CD4-positive, alpha-beta T cell treated with Interferon alpha-2 for 1 hour (primary cell): ENCODE data around the gene KRTAP12-2.
"Not testable (repeated sequence)": the region's sequence is repeated elsewhere in the genome, so short reads cannot be mapped to it uniquely, and the experiment has no call there.

Experiments used
- DNase-seq, 2 donors: peaks; one replicate each; pipeline ENCODE4 v3.0.0-alpha.2; 2020 to 2022

KRTAP12-2 gene

DNA sequence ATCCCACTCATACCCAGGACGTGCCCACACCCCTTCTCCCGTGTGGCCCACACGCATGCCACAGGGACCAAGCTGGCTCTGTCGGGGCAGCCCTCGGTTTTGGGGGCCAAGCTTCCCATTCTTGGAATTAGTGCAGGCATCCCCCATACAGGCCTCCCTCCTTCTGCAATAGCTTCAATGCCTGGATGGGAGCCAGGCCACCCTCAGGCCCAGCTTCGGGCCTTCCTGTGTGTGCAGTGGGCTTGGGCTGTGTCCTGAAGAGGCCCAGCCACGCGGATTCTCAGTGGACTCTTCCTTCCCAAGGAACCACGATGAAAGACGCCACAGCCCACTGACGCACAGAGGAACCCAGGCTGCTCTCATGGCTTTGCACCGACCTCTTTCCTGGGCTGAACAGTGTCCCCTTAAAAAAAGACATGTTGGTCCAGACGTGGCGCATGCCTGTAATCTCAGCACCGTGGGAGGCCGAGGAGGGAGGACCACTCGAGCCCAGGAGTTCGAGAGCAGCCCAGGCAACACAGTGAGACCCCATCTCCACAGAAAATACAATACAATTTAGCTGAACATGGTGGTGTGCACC is 17.1 kb downstream of the KRTAP12-2 start:
- DNase-seq, result no peak

DNA sequence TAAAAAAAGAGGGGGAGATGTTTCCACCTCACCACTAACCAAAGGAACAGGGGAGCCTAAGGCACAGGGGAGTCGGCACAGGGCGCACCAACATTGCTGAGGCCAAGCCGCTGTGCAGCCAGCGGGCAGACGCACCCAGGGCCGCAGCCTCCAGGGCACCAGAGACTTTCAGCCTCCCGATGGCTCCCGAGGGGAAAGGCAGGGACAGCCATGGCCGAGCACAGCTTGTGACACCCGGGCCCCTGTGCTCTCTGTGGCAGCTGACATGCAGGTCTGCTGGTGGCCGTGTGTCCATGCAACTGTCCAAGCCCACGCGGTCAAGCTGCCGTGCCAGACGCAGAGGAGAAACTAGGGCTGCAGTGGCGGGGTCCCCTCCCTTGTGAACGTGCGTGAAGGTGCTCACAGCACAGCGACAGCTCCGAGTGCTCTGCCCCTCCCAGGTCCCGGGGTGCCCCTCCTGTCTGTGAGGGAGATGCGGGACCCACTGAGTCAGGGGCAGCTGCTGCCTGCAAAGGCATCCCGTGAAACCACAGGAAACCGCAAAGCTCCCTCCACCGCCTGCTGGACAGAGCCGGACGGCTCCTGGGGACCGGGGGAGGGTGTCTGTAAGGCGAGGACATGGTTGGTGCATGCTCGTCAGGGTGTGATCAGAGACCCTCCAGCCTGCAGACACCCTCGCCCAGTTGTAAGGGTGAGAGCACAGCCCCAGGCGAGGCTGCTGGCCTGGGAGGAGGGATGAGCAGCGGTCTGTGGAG is 18.0 kb downstream of the KRTAP12-2 start:
- DNase-seq, result no peak

DNA sequence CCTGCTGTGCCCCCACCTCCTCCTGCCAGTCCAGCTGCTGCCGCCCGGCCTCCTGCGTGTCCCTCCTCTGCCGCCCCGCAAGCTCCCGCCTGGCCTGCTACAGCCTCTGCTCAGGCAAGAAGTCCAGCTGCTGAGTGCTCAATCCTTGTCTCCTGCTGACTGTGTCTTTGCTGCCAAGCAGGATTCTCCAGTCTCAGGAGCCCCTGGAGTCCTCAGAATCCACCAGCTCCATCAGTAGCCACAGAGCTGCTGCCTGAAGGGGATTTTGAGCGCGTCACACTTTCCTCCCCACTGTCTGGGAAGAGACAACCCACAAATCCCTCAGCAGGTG is 19.5 kb downstream of the KRTAP12-2 start:
- DNase-seq, result no peak

DNA sequence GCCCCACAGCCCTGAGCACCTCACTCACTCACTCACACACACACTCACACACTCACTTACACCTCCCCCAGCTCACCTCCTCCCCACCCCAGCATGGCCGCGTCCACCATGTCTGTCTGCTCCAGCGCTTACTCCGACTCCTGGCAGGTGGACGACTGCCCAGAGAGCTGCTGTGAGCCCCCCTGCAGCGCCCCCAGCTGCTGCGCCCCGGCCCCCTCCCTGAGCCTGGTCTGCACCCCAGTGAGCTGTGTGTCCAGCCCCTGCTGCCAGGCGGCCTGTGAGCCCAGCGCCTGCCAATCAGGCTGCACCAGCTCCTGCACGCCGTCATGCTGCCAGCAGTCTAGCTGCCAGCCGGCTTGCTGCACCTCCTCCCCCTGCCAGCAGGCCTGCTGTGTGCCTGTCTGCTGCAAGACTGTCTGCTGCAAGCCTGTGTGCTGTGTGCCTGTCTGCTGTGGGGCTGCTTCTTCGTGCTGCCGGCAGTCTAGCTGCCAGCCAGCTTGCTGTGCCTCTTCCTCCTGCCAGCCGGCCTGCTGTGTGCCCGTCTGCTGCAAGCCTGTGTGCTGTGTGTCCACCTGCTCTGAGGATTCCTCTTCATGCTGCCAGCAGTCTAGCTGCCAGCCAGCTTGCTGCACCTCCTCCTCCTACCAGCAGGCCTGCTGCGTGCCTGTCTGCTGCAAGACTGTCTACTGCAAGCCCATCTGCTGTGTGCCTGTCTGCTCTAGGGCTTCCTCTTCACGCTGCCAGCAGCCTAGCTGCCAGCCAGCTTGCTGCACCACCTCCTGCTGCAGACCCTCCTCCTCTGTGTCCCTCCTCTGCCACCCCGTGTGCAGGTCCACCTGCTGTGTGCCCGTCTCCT is 20.1 kb downstream of the KRTAP12-2 start, which contains the start of gene KRTAP10-11:
Gene KRTAP10-11 (plus strand): TSS at position 49 of the 856 bp plus-strand sequence. CDS start 45 bp downstream, at position 94.
- not testable (repeated sequence) for DNase-seq

DNA sequence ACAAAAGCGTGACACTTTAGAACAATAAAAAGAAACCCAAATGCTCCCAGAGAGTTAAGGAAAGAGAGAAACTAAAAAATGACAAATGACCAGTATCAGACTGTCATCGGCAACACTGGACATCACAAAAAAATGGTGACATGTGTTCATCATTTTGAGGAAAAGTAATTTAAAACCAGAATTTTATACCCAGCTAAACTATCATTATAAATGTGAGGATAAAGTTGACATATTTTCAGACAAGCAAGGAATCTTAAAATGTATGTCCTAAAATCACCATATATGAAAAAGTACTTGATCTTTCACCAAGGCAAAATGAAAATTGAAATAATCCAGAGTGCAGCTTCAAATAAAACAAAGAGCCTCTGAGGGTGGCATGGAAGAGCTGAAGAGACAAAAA is 21.8 kb downstream of the KRTAP12-2 start:
- no peak for DNase-seq

DNA sequence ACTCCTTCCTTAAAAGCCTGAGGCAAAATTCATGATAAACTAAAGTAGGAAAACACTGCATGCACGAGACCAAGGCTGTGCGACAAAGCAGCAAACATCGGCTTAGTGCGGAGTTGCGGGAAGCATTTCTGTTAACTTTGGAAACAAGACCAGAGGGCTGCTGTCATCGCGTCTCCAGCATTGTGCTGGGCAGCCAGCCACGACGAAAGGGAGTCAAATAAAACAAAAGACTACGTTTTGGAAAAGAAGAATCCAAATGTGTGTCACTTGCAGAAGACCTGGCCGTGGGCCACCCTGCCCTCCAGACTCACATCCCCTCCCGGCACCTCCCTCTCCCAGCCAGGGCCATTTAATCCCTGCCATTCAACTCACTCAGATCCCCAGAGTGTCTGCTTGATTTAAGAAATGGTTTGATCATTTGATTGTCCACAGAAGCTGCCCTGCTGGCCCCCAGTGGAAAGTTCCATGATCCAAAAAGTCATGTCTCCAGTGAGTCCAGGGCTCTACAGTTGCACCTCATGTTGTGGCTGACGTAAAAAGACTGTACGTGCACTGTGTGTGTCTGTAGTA is 22.9 kb downstream of the KRTAP12-2 start:
- no peak for DNase-seq

DNA sequence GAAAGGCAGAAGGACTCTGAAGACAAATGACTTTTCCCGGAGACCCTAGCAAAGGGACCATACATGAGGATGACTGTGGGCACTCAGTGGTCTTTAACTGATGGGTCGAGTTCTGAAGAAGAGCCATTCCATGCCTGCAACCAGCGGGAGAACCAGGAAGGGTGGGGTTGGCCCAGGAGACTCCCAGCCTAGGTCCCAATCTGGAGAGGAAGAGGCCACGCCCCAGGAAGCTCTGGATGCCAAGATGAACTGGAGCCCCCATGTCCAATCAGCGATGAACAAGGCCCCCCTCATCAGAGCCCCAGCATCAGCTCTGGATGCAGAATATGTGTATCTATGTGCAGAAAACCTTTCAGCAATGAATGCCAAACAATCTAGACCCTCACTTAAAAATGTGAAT is 26.0 kb downstream of the KRTAP12-2 start:
- no peak for DNase-seq

DNA sequence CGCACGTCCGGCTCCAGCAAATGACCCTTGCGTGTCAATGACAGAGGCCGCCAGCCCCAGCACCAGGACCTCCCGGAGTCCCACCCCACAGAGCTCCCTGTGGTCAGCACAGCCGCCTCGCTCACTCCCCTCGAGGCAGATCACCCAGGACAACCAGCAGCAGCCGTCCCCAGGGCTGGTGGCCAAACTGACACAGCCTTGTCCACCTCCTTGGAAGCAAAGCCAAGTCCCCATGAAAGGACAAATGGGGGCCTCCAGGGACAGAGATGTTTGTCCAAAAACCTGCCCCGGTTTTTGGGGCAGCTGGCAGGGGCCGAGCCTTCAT is 27.4 kb downstream of the KRTAP12-2 start:
- DNase-seq, result no peak

DNA sequence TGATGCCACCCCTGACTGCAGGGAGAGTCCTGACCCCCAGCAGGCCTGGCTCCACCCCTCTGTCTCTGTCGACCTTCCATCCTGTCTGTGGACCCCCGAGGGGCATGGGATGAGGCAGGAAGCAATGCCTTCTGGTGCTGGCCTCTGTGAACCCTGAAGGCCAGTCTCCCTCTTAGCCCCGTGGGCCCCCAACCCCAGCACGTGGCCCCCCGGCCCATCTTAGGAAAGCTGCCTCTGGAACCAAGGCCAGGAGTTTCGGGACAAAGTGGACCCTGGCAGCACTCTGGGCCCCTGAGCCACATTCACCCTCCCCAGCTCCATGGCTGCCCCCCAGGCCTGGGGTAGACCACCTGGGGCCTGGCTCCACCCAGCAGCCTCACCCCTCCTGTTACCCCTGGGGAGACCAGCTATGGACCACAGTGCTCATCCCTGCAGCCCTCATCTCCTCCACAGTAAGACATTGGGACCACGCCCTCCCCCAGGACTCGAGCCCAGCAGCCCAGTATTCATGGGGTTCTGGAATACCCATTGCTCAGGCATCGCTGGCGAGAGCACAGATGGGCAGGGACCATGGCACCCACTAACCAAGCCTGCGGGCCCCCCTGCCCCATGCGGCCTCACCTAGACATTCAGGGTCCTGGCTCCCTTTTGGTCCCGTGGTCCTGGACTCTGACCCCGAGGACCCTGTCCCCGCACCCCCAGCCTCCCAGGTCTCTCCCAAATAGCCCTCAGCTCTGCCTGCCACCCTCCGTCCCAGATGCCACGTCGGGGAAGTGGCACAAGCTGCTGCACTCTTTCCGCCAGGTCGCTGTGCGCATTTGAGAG is 28.0 kb downstream of the KRTAP12-2 start:
- not testable (repeated sequence) for DNase-seq

DNA sequence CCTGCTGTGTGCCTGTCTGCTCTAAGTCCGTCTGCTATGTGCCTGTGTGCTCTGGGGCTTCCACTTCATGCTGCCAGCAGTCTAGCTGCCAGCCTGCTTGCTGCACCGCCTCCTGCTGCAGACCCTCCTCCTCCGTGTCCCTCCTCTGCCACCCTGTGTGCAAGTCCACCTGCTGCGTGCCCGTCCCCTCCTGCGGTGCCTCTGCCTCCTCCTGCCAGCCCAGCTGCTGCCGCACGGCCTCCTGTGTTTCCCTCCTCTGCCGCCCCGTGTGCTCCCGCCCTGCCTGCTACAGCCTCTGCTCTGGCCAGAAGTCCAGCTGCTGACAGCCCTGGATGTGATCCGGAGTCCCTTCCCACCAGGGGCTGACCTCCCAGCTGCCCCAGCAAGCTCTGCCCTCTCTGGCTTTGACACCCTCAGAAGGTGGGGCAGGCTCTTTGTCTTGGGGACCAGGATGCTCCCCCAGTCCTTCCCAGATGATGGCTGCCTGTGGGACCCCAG is 28.8 kb downstream of the KRTAP12-2 start:
- DNase-seq, result not testable (repeated sequence)

DNA sequence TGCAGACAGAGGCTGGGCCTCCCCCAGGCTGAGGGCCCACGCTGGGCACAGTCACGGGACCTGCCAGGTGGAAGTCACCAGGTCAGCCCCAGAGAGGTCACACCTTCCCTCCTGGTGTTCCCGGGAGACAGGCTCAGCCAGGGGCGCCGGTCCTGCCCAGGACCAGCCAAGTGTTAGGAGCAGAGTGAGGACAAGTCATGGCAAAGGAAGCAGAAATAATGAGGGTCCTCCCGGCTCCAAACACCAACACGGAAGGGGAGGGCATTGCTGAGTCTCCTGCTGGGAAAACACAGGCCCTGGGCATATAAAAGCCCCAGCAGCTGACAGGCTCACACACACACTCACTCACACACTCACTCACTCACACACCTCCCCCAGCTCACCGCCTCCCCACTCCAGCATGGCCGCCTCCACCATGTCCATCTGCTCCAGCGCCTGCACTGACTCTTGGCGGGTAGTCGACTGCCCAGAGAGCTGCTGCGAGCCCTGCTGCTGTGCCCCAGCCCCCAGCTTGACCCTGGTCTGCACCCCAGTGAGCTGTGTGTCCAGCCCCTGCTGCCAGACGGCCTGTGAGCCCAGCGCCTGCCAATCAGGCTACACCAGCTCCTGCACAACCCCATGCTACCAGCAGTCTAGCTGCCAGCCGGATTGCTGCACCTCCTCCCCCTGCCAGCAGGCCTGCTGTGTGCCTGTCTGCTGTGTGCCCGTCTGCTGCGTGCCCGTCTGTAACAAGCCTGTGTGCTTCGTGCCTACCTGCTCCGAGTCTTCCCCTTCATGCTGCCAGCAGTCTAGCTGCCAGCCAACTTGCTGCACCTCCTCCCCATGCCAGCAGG is 29.5 kb downstream of the KRTAP12-2 start, which contains the start of gene KRTAP10-10:
Gene KRTAP10-10 (plus strand): TSS at position 339 of the 833 bp plus-strand sequence. CDS start 62 bp downstream, at position 401.
- no peak for DNase-seq

DNA sequence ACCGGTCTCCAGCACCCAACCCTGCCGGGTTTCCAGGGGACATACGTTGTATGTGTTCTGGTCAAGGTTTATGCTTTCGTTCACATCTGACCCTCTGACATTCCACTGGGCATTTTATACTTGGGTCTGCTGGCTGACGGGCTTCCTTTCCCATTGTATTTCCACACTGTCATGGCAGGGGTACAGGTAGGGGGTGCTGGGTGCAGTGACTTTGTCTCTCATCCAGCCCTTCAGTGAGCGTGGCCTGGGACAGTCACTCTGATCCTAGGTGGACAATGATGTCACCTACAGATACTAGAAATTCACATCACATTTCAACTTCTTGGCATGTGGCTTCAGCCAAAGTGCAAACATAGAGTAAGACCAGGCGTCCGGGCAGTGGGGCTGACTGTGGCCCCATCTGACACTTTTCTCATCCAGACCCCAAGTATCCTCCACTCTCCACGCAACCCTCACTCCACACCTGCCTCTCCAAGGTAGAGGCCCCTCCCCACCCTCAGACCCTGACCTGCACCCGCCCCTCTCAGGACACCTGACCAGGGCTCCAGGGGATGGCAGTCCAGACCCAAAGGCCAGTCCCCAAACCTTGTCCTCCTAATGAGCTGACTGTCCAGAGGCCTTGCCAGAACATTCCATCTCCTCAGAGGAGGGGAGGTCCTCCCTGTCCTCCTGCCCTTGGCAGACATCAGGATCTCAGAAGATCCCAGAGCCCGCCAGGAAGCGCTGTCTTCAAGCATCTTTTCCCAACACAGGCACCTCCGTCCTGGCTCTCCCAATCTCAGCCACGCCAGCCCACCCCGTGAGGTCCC is 30.3 kb downstream of the KRTAP12-2 start:
- no peak for DNase-seq

DNA sequence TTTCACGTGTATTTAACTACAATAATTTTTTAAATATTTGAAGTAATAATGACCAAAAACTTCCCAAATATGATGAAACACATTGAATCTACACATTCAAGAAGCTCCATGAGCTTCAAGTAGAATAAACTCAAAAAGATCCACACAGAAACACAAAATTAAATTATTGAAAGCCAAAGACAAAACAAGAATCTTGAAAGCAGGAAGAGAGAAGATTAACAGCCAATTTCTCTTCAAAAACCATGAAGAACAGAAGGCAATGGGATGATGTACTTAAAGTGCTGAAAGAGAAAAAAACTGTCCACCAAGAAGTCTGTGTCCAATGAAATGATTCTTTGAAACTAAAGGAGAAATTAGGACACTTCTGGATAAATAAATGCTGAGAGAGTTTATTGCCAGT is 34.7 kb downstream of the KRTAP12-2 start:
- DNase-seq, result no peak

DNA sequence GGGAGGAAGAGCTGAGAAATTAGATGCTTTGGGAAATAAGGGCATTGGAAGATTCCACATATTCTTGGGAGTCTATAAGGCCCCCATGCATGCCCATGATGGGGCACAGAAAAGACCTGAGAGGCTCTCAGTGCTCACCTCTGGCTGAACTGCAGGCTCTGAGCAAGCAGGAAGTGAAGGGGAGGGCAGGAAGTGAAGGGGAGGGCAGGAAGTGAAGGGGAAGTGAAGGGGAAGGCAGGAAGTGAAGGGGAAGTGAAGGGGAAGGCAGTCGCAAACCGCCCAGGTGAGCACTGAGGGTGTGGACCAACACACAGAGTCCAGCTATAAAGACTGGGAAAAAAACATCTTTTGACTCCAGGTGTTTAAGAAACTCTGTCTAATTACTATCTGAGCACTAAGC is 36.3 kb downstream of the KRTAP12-2 start:
- peak in 1 of 2 donors; percentile 17 for DNase-seq

DNA sequence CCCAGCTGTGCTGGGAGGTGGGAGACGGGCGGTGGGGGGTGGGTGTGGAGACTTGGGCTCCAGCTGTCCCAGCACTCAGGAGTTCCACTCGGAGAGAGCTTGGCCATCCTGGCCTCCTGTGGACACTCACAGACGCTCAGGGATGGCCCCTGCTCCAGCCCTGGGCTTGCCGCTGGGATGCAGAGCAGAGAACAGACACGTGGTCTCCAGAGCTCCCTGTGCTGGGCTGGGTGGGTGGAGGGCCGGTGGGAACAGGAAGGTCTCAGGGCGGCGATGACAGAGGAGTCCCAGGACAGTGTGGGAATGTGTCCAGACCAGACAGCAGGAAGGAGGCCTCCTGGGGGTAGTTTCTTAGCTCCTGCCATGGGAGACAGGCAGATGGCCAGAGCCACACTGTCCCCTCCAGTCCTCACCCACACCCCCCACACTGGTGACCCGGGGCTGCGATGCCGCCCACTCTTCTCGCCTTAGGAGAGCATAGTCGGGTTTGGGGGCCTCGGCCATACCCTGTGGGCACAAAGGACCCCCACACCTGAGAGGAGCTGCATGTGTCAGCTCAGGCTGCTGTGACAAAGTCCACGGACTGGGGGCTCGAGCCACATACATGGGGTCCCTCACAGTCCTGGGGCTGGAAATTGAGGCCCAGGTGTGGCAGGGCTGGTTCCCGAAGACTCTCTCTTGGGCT is 37.9 kb downstream of the KRTAP12-2 start:
- no peak for DNase-seq

DNA sequence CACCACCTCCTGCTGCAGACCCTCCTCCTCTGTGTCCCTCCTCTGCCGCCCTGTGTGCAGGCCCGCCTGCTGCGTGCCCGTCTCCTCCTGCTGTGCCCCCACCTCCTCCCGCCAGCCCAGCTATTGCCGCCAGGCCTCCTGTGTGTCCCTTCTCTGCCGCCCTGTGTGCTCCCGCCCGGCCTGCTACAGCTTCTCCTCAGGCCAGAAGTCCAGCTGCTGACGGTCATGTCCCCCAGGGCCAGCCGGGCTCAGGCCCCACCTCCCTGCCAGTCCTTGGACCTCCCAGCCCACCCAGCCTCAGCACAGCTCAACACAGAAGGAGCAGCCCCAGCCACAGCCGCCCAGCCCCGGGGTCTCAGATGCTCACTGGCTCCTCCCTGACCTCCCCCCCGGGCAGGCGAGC is 38.9 kb downstream of the KRTAP12-2 start:
- DNase-seq, result not testable (repeated sequence)

DNA sequence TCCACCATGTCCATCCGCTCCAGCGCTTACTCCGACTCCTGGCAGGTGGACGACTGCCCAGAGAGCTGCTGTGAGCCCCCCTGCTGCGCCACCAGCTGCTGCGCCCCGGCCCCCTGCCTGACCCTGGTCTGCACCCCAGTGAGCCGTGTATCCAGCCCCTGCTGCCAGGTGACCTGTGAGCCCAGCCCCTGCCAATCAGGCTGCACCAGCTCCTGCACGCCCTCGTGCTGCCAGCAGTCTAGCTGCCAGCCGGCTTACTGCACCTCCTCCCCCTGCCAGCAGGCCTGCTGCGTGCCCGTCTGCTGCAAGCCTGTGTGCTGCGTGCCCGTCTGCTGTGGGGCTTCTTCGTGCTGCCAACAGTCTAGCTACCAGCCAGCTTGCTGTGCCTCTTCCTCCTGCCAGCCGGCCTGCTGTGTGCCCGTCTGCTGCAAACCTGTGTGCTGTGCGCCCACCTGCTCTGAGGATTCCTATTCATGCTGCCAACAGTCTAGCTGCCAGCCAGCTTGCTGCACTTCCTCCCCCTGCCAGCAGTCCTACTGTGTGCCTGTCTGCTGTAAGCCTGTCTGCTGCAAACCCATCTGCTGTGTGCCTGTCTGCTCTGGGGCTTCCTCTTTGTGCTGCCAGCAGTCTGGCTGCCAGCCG is 39.4 kb downstream of the KRTAP12-2 start:
- not testable (repeated sequence) for DNase-seq

DNA sequence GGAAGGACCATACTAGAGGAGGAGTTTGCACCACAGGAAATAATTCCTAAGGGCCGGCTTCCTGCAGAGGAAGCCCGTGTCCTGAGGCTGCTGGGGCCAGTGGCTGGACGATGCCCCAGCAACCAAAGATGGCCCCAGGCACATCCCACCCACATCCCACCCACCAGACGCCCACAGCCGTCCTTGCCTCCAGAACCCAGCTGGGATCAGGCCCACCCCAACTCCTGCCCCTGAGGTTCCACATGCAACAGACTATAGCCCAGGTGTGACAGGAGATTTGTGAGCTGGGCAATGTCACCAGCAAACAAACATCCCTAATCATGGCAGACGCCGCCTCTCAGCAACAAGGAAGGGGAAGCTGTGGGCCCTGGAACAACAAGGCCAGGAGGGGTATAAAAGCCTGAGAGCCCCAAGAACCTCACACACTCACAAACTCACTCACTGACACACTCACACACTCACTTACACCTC is 40.0 kb downstream of the KRTAP12-2 start, which contains the start of gene KRTAP10-9:
Gene KRTAP10-9 (plus strand): TSS at position 421 of the 471 bp plus-strand sequence. CDS start 79 bp downstream, outside the sequence.
- no peak for DNase-seq

DNA sequence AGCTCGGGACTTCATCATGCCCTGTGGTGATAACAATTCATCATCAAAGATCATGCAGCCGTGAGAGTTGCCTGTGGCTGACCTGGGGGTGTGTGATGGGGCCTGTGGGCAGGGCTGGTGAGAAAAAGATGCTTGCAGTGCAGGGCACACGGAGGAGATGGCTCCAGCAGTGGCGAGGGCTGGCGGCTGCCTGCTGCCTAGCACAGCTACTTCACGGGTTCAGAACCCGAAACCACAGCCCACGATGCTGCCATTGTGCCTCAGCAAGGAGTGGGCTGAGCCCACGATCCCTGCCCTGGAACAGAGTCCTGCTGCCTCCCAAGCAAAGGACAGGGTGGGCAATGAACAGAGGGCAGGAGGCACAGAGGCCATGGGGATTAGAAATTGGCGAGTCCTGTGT is 40.5 kb downstream of the KRTAP12-2 start:
- DNase-seq, result peak; percentile 18 to 42
